Osteocyte (in vitro differentiated cells): ENCODE results near the gene DLGAP4. TPM values are rescaled to one million over a fixed set of nuclear protein-coding genes. Genes with fewer than 3 reads are reported as not detected.

Experiments
- DNase-seq: peaks from one replicate; pipeline ENCODE4 v3.0.0; 2021; ENCODE audit warnings: mixed read lengths; ENCODE audit not compliant: unreplicated experiment; ENCODE audit errors: extremely low spot score
- H3K27ac Mint-ChIP-seq: one replicate; pipeline ENCODE4 v1.8.0; 2021; ENCODE audit warnings: mild to moderate bottlenecking, mixed read lengths; ENCODE audit not compliant: unreplicated experiment
- H3K27me3 Mint-ChIP-seq: one replicate; pipeline ENCODE4 v1.8.0; 2021; ENCODE audit warnings: mixed read lengths; ENCODE audit not compliant: unreplicated experiment
- H3K36me3 Mint-ChIP-seq: one replicate; pipeline ENCODE4 v1.8.0; 2021; ENCODE audit warnings: mixed read lengths; ENCODE audit not compliant: unreplicated experiment
- H3K4me1 Mint-ChIP-seq: one replicate; pipeline ENCODE4 v1.8.0; 2021; ENCODE audit warnings: mixed read lengths; ENCODE audit not compliant: unreplicated experiment
- H3K4me3 Mint-ChIP-seq: one replicate; pipeline ENCODE4 v1.8.0; 2021; ENCODE audit warnings: mild to moderate bottlenecking, moderate library complexity, mixed read lengths; ENCODE audit not compliant: unreplicated experiment
- H3K9me3 Mint-ChIP-seq: one replicate; pipeline ENCODE4 v1.8.0; 2021; ENCODE audit warnings: mixed read lengths; ENCODE audit not compliant: unreplicated experiment
- CTCF ChIP-seq: fragments of 200-600 bp; sonication (generic); IDR thresholded peaks from 2 replicates; pipeline ENCODE4 v1.5.0; 2021; ENCODE audit warnings: antibody characterized with exemption, mild to moderate bottlenecking, moderate library complexity
- total RNA-seq: library from RNA; stranded (reverse); gene quantifications from 2 replicates; pipeline ENCODE4 v1.2.1, GENCODE V29; 2021

Gene DLGAP4
- total RNA-seq, 1 donor from 2014 or later, result 134 TPM

GRCh38 chr20:36477475-36477874 lies 171.3 kb downstream of the DLGAP4 start:
- Mint-ChIP-seq H3K27ac (no peak overlapping the region), H3K27me3 (no peaks in the 10 kb centered on the region), H3K9me3 (no peaks in the 10 kb centered on the region), H3K4me1 (peaks cover 69% of the 10 kb centered on the region), H3K36me3 (no peaks in the 10 kb centered on the region), H3K4me3 (no peak overlapping the region)
- DNase-seq, result no peak
- no peak for TF ChIP-seq CTCF

- H3K9me3 Mint-ChIP-seq, result no peaks in the 10 kb centered on the region
- no peak overlapping the region for H3K27ac Mint-ChIP-seq
- H3K4me1 Mint-ChIP-seq, result peaks cover 69% of the 10 kb centered on the region
- no peaks in the 10 kb centered on the region for H3K36me3 Mint-ChIP-seq
- no peaks in the 10 kb centered on the region for H3K27me3 Mint-ChIP-seq
- no peak for TF ChIP-seq CTCF
- no peak for DNase-seq
- no peak overlapping the region for H3K4me3 Mint-ChIP-seq
These were observed 172.2 kb downstream of the DLGAP4 start for GRCh38 chr20:36478137-36478905.

- Mint-ChIP-seq H3K4me3 (no peak overlapping the region), H3K27me3 (no peaks in the 10 kb centered on the region), H3K4me1 (peaks cover 66% of the 10 kb centered on the region), H3K27ac (peak overlapping the region; percentile 32), H3K9me3 (no peaks in the 10 kb centered on the region), H3K36me3 (no peaks in the 10 kb centered on the region)
- TF ChIP-seq CTCF, result no peak
- DNase-seq, result no peak
These were observed 173.8 kb downstream of the DLGAP4 start for GRCh38 chr20:36479938-36480337.

- TF ChIP-seq CTCF, result no peak
- peaks cover under 1% of the 10 kb centered on the region for H3K36me3 Mint-ChIP-seq
- H3K27me3 Mint-ChIP-seq, result no peaks in the 10 kb centered on the region
- peaks cover 62% of the 10 kb centered on the region for H3K4me1 Mint-ChIP-seq
- no peak overlapping the region for H3K4me3 Mint-ChIP-seq
- H3K27ac Mint-ChIP-seq, result peak overlapping the region; percentile 32
- H3K9me3 Mint-ChIP-seq, result no peaks in the 10 kb centered on the region
- DNase-seq, result no peak
These were observed 174.4 kb downstream of the DLGAP4 start for GRCh38 chr20:36480456-36481048.

- no peak for DNase-seq
- H3K36me3 Mint-ChIP-seq, result peaks cover 3% of the 10 kb centered on the region
- H3K9me3 Mint-ChIP-seq, result no peaks in the 10 kb centered on the region
- H3K4me1 Mint-ChIP-seq, result peaks cover 71% of the 10 kb centered on the region
- H3K27me3 Mint-ChIP-seq, result no peaks in the 10 kb centered on the region
- no peak overlapping the region for H3K4me3 Mint-ChIP-seq
- no peak for TF ChIP-seq CTCF
- peak overlapping the region; percentile 84 for H3K27ac Mint-ChIP-seq
These were observed 175.4 kb downstream of the DLGAP4 start for GRCh38 chr20:36481380-36482043.
